ENCODE results near the gene DAPL1.

DNA sequence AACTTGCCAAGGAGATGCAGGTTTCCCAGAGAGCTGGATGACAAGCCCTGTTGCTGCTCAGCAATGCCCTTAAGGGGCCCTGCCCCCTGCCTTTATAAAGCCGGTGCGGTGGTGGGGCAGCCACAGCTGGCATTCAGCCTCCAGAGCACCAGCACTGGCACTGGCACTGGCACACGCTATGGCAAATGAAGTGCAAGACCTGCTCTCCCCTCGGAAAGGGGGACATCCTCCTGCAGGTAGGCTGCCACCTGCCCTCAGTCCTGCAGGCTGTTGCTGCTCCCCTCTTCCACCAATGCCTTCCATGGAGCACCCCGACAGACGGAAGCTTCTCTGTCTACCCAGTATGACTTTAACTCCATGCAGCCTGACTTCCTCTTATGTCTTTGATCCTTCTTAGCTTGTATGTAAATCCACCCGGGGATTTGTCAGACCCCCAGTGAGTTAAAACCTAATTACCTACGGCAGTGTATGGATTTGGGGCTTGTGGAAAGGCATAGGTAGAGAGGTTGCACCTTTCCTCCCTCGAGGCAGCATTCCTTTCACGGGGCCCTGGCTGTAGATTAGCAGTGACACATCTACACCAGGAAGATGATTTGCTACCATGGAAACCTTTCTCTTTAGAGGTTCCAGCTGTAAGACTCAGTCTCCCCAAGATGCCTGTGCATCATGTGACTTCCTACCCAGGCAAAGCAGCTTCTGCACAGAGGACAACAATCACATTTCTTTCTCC lies at the start of gene DAPL1:
- TF ChIP-seq, protein P1, sequence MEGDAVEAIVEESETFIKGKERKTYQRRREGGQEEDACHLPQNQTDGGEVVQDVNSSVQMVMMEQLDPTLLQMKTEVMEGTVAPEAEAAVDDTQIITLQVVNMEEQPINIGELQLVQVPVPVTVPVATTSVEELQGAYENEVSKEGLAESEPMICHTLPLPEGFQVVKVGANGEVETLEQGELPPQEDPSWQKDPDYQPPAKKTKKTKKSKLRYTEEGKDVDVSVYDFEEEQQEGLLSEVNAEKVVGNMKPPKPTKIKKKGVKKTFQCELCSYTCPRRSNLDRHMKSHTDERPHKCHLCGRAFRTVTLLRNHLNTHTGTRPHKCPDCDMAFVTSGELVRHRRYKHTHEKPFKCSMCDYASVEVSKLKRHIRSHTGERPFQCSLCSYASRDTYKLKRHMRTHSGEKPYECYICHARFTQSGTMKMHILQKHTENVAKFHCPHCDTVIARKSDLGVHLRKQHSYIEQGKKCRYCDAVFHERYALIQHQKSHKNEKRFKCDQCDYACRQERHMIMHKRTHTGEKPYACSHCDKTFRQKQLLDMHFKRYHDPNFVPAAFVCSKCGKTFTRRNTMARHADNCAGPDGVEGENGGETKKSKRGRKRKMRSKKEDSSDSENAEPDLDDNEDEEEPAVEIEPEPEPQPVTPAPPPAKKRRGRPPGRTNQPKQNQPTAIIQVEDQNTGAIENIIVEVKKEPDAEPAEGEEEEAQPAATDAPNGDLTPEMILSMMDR (IDR thresholded peaks at IDR 0.05): no peak
- TF ChIP-seq POLR2A (IDR thresholded peaks at IDR 0.05): no peak
